ENCODE data around the gene FLNB.
A peak's percentile ranks its signal among the peaks of the same experiment; 100 is the strongest.

Gene FLNB

GRCh38 chr3:58177747-58178527, 169.7 kb downstream of the FLNB start (continued):
- TF ChIP-seq PRDM1 (tag by site-specific recombination; IDR thresholded peaks at IDR 0.05) (no peak), ZBTB8A (tag by site-specific recombination; IDR thresholded peaks at IDR 0.05) (peak; percentile 28; the same call in 1 of the 2 replicates), ZNF560 (tag by site-specific recombination; IDR thresholded peaks at IDR 0.05; ENCODE audit: borderline replicate concordance) (no peak), ZNF654 (tag by site-specific recombination; IDR thresholded peaks at IDR 0.05; ENCODE audit: low read depth) (peak; percentile 55), ZNF510 (tag by site-specific recombination; IDR thresholded peaks at IDR 0.05; ENCODE audit: insufficient replicate concordance) (no peak), ZNF692 (tag by site-specific recombination; IDR thresholded peaks at IDR 0.05) (peak; percentile 44; the same call in 1 of the 2 replicates), ZNF362 (tag by site-specific recombination; IDR thresholded peaks at IDR 0.05) (no peak), ZFP69B (tag by site-specific recombination; IDR thresholded peaks at IDR 0.05) (0 out of 2 replicates have a peak, but pooled peaks have one; percentile 51), MYNN (tag by site-specific recombination; IDR thresholded peaks at IDR 0.05; ENCODE audit: borderline replicate concordance) (no peak), ZBTB17 (tag by site-specific recombination; IDR thresholded peaks at IDR 0.05) (no peak), REST (tag by site-specific recombination; IDR thresholded peaks at IDR 0.05) (no peak), ZNF155 (tag by site-specific recombination; IDR thresholded peaks at IDR 0.05) (no peak), ZNF549 (tag by site-specific recombination; IDR thresholded peaks at IDR 0.05) (no peak), ZNF426 (tag by site-specific recombination; IDR thresholded peaks at IDR 0.05) (no peak), YY2 (tag by site-specific recombination; IDR thresholded peaks at IDR 0.05) (no peak), ZNF433 (tag by site-specific recombination; IDR thresholded peaks at IDR 0.05; ENCODE audit: low read depth) (no peak), ZNF548 (tag by site-specific recombination; IDR thresholded peaks at IDR 0.05) (no peak)

GRCh38 chr3:58178528-58179234, 170.5 kb downstream of the FLNB start:
- Histone ChIP-seq H3K4me3 (ENCODE audit: low read depth, low read length) (no peak overlapping the region), H3K9me3 (ENCODE audit: control insufficient read depth, insufficient read depth, low read depth, low read length) (no peaks in the 10 kb centered on the region), H3K4me1 (ENCODE audit: control insufficient read depth, insufficient read depth, low read length) (no peaks in the 10 kb centered on the region), H3K36me3 (ENCODE audit: control insufficient read depth in 2 of 2, insufficient read depth in 1 of 2, low read length in 2 of 2) (no peaks in the 10 kb centered on the region), H3K27ac (ENCODE audit: extremely low read depth, low read depth, low read length) (no peak overlapping the region)
- no peak for TF ChIP-seq ZSCAN4 (tag by site-specific recombination; IDR thresholded peaks at IDR 0.05)
- no peak for TF ChIP-seq SALL2 (tag by site-specific recombination; IDR thresholded peaks at IDR 0.05; ENCODE audit: borderline replicate concordance)
- TF ChIP-seq TSHZ1 (tag by site-specific recombination; IDR thresholded peaks at IDR 0.05; ENCODE audit: borderline replicate concordance), result no peak
- TF ChIP-seq ZNF843 (tag by site-specific recombination; IDR thresholded peaks at IDR 0.05), result no peak
- TF ChIP-seq ZNF623 (tag by site-specific recombination; IDR thresholded peaks at IDR 0.05), result peak; percentile 16; the same call in 1 of the 2 replicates
- TF ChIP-seq OVOL3 (tag by site-specific recombination; IDR thresholded peaks at IDR 0.05), result no peak
- ChIA-PET CTCF (interaction anchor here (0.5 to 4.8 kb wide), 18 partner anchors 9 to 234 kb away, joined by 3 to 34 read pairs (median 3); no protein-coding TSS in a partner anchor), POLR2A (no interaction called here)

Measured in HEK293 (cell line).